BJ (cell line): ENCODE measurements around the gene TRAPPC6A. TPM values are rescaled to one million over a fixed set of nuclear protein-coding genes. Genes with fewer than 3 reads are reported as not detected.

Source experiments
- CTCF ChIA-PET: fragments of 350-600 bp; formaldehyde crosslinking; extraction: SDS; loops from one replicate; lab custom pipeline; 2021; ENCODE audit warnings: antibody characterized with exemption, inconsistent platforms; lab: Yijun Ruan, JAX
- POLR2A ChIA-PET: fragments of 300-600 bp; sonication (Branson Sonifier 250); formaldehyde crosslinking; extraction: SDS; loops from one replicate; lab custom pipeline; 2021; ENCODE audit warnings: antibody characterized with exemption; lab: Charles Lee
- DNase-seq: peaks from one replicate; pipeline ENCODE4 v3.0.0-alpha.2; 2011; ENCODE audit warnings: low read depth
- H3K27me3 ChIP-seq: 2 replicates; pipeline ENCODE4 v1.6.0; 2011; ENCODE audit warnings: low read length; ENCODE audit not compliant: control insufficient read depth, insufficient read depth
- H3K36me3 ChIP-seq: 2 replicates; pipeline ENCODE4 v1.5.1; 2011; ENCODE audit warnings: low read length; ENCODE audit not compliant: control insufficient read depth, insufficient read depth
- H3K4me3 ChIP-seq: 2 replicates; pipeline ENCODE4 v1.5.1; 2011; ENCODE audit warnings: low read depth, mild to moderate bottlenecking, control low read depth, low read length
- CTCF ChIP-seq: IDR thresholded peaks from 2 replicates; pipeline ENCODE4 v1.5.1; 2011; ENCODE audit warnings: low read depth, mild to moderate bottlenecking, control low read depth, inconsistent platforms, low read length, moderate library complexity; ENCODE audit not compliant: insufficient read depth
- polyA plus RNA-seq: library from polyadenylated mRNA; depleted of rRNA; stranded (reverse); fragments of >200 nt; gene quantifications from 2 replicates; pipeline ENCODE4 v1.2.3, GENCODE V29; 2011

Gene TRAPPC6A
- polyA plus RNA-seq, 1 experiment = 15.0 TPM

DNA sequence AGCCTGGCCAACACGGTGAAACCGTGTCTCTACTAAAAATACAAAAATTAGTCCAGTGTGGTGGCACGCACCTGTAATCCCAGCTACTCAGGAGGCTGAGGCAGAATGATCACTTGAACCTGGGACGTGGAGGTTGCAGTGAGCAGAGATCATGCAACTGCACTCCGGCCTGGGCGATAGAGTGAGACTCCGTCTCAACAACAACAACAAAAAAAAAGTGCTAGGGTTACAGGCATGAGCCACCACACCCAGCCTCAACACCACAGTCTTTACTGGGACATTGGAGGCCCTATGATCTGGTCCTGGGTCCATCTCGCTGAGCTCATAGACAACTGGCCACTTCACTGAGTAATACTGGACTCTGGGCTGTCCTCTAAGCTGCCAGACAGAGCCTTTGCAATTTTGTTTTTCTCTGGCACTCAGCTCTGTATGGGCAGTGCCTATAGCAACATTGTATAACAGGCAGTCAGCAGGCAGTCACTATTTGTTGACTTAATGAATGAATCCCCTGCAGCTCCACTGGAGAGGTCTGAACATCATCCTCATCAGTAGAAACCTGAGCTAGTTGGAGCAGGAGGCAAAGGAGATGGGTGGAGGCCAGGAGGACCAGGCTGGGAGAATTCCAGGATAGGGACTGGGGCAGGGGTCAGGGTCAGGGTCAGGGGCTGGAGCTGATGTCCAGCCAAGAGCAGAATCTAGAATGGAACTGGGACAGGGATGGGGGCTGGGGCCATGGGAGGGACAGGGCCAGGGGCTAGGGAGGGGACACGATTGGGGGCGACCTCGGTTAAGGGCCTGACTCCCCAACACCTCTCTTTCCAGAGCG lies 8.7 kb upstream of the TRAPPC6A start:
- no peak overlapping the region for H3K4me3 ChIP-seq
- no peak for DNase-seq
- H3K36me3 ChIP-seq = no peaks in the 10 kb centered on the region
- ChIA-PET POLR2A (no interaction called here), CTCF (interaction anchor here (0.7 to 1.4 kb wide), 6 partner anchors 8 to 59 kb away, joined by 3 to 5 read pairs (median 4); partner anchors contain the start of gene BLOC1S3)
- no peak for TF ChIP-seq CTCF
- H3K27me3 ChIP-seq = no peaks in the 10 kb centered on the region

GRCh38 chr19:45184115-45184514 lies 6.1 kb upstream of the TRAPPC6A start:
- H3K36me3 ChIP-seq = peaks cover 3% of the 10 kb centered on the region; the same call in 1 of the 2 replicates
- no peaks in the 10 kb centered on the region for H3K27me3 ChIP-seq
- ChIA-PET CTCF (no interaction called here), POLR2A (no interaction called here)
- DNase-seq = no peak
- TF ChIP-seq CTCF = no peak
- no peak overlapping the region for H3K4me3 ChIP-seq

DNA sequence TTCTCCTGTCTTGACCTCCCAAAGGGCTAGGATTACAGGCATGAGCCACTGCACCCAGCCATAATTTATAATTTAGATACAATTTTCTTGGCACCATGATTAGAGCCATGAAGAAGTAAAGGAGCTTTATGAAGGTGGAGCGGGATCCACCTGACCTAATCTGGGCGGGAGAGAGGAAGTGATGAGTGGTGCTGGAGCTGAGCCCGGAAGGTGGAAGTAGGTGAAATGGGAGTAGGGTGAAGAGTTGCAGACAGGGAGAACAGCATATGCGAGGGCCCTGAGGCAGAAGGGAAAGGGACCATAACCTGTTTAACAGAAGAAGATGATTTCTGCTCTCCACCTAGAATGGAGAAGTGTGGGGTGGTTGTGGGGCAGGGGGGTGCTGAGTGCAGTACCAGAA lies 4.7 kb upstream of the TRAPPC6A start:
- Histone ChIP-seq H3K27me3 (no peaks in the 10 kb centered on the region), H3K4me3 (no peak overlapping the region), H3K36me3 (peaks cover 3% of the 10 kb centered on the region; the same call in 1 of the 2 replicates)
- no peak for DNase-seq
- ChIA-PET POLR2A (no interaction called here), CTCF (interaction anchor here (0.8 kb wide), 2 partner anchors 14 to 65 kb away, joined by 3 read pairs; no protein-coding TSS in a partner anchor)
- TF ChIP-seq CTCF = no peak

- H3K27me3 ChIP-seq = no peaks in the 10 kb centered on the region
- H3K4me3 ChIP-seq = no peak overlapping the region
- TF ChIP-seq CTCF = no peak
- ChIA-PET POLR2A (no interaction called here), CTCF (no interaction called here)
- no peak for DNase-seq
- H3K36me3 ChIP-seq = peaks cover 3% of the 10 kb centered on the region; the same call in 1 of the 2 replicates
These were observed 2.9 kb upstream of the TRAPPC6A start for GRCh38 chr19:45180936-45181335.

- no peak for DNase-seq
- no peaks in the 10 kb centered on the region for H3K27me3 ChIP-seq
- H3K4me3 ChIP-seq = peak overlapping the region; percentile 78
- CTCF ChIA-PET = interaction anchor here (1.0 to 1.2 kb wide), 2 partner anchors 7 to 82 kb away, joined by 3 read pairs; no protein-coding TSS in a partner anchor
- POLR2A ChIA-PET = no interaction called here
- H3K36me3 ChIP-seq = peaks cover 3% of the 10 kb centered on the region; the same call in 1 of the 2 replicates
- no peak for TF ChIP-seq CTCF
These were observed 1.9 kb upstream of the TRAPPC6A start for GRCh38 chr19:45179892-45180370.
